Urinary bladder (tissue), 4 donors: ENCODE measurements around the gene ZNF528. TPM values are rescaled to one million over a fixed set of nuclear protein-coding genes. Genes with fewer than 3 reads are reported as not detected.

Experiments
- DNase-seq: peaks from one replicate; pipeline ENCODE4 v3.0.0-alpha.2; 2015; ENCODE audit errors: extremely low spot score
- H3K27ac ChIP-seq: one replicate; pipeline ENCODE4 v1.5.1; 2013; ENCODE audit warnings: low read depth, mild to moderate bottlenecking, moderate library complexity
- H3K36me3 ChIP-seq: one replicate; pipeline ENCODE4 v1.6.1; 2013; ENCODE audit warnings: mild to moderate bottlenecking, moderate library complexity; ENCODE audit not compliant: insufficient read depth
- H3K4me1 ChIP-seq: one replicate; pipeline ENCODE4 v1.6.1; 2013; ENCODE audit warnings: mild to moderate bottlenecking, moderate library complexity; ENCODE audit not compliant: insufficient read depth
- H3K4me3 ChIP-seq: one replicate; pipeline ENCODE4 v1.5.1; 2013; ENCODE audit warnings: low read depth, low read length
- WGBS: extraction: QIAGEN DNeasy Blood & Tissue Kit; methylation state at CpG from one replicate; pipeline ENCODE4 v1.1.7; 2013; 5-methylcytosine and 5-hydroxymethylcytosine counted together
- polyA plus RNA-seq: library from polyadenylated mRNA; stranded (reverse); fragments of 200-250 nt; gene quantifications from one replicate; pipeline ENCODE4 v1.2.3, GENCODE V29; 2013
- total RNA-seq: library from RNA; depleted of rRNA; stranded (reverse); fragments of >200 nt; gene quantifications from one replicate; pipeline ENCODE4 v1.2.3, GENCODE V29; 2014
- donor health status: healthy with polysubstance abuse.
- donor health status: healthy.

Gene ZNF528
- total RNA-seq, result 46.7 TPM
- polyA plus RNA-seq, result 12.1 TPM

DNA sequence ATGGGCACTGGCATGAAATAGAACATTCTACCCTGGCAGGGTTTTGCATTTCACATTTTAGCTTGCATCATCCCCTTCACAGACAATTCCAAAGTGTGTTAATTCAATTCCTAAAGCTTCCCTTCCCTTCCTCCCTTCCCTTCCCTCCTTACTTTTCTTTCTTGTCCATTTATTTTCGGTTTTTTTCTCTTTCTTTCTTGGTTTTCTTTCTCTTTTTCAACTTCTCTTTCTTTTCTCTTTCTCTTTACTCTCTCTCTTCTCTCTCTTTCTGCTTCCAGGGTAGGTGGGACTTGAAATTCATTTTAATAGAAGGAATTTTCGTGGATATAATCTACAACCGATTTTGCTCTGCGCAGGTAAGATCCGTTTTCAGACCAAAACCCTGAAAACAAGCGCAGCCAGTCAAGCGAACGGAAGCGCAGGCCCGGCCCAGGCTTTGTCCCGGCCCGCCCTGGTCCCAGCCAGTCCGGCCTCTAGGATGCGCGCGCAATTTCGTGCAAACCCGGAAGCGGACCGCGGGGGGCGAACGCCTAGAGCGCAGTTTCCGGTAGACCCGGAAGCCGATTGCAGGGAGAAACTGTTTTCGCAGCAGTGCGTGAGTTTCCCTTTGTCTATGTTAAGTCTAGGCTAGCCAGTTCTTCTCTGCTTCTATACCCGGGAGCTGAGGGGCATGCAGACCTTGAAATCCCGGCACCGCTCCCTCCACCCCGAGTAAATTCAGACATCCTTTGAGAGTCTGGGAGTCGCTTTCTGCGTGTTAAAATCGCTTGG lies at the start of gene ZNF528:
Gene ZNF528 (plus strand): TSS at position 540 of the 771 bp plus-strand sequence. CDS start 4,165 bp downstream, outside the sequence.
- Histone ChIP-seq H3K4me3 (peak within 1 kb of the TSS; percentile 78), H3K4me1 (no peaks in the 10 kb centered on the region), H3K36me3 (peaks cover 12% of the 10 kb centered on the region), H3K27ac (peak within 1 kb of the TSS; percentile 39)
- peak; percentile 92 for DNase-seq
- WGBS, result under 1% methylated on average over 36 of the region's 36 CpGs

DNA sequence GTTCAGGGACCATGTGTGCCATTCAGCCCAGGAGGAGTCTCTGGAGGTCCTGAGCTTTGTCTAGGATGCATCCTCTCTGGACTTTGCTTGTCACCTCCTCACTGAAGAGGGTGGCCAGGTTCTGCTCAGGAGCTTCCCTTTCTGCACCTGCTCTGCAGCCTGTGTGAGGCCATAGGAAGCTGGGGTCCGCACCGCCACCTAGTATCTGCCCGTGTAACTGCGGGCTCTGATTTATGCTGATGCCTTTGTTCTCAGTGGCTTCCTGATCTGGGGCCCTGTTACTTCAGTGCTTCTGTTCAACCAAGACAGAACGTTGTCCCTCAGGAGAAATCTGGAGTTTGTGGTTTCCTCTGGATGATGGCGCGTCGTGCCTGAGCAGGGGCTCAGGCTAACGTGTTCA lies 46.1 kb upstream of the ZNF528 start:
- H3K36me3 ChIP-seq, result no peaks in the 10 kb centered on the region
- H3K4me3 ChIP-seq, result no peak overlapping the region
- no peak overlapping the region for H3K27ac ChIP-seq
- 73% methylated on average over 9 of the region's 9 CpGs for WGBS
- no peak for DNase-seq
- H3K4me1 ChIP-seq, result no peaks in the 10 kb centered on the region

DNA sequence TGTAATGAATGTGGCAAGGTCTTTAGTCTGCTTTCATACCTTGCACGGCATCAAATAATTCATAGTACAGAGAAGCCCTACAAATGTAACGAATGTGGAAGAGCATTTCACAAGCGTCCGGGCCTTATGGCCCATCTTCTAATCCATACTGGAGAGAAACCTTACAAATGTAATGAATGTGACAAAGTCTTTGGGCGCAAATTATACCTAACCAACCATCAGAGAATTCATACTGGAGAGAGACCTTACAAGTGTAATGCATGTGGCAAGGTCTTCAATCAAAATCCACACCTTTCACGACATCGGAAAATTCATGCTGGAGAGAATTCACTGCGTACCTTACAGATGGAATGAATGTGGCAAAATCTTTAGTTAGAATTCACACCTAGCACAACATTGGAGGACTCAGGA lies 31.2 kb upstream of the ZNF528 start:
- Histone ChIP-seq H3K36me3 (peaks cover 1% of the 10 kb centered on the region), H3K4me3 (no peak overlapping the region), H3K27ac (no peak overlapping the region), H3K4me1 (no peaks in the 10 kb centered on the region)
- DNase-seq, result no peak
- WGBS, result 99% methylated on average over 8 of the region's 8 CpGs

DNA sequence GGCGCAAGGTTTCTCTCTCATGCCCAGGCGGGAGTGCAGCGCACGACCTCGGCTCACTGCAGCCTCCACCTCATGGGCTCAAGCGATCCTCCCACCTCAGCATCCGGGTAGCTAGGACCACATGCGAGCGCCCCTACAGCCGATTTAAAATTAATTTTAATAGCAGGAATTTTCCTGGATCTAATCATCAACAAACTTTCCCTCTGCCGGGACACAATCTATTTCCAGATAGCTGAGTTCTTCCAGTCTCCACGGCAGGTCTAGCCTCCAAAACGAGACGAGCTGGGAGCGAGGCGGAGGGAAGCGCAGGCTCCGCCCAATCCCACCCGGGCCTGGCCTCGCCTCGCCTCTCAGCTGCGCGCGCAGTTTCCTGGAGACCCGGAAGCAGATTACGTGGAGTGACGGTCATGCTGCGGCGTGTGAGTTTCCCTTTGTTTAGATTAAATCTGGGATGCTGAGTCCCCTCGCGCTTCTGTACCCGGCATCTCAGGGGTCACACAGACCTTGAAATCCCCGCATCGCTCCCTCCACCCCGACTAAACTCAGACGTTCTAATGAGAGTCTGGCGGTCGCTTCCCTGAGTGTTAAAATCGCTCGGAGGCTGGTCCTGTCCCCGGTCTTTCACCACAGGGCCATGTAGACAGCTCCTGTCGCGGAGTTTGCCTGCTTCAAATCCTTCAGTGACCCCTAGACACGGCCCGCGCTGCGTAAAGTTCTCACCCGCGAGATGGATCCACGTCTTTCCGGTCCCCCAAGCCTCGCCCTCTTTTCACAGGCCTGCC lies 27.9 kb upstream of the ZNF528 start, which contains the start of gene ZNF880:
Gene ZNF880 (plus strand): TSS at position 365 of the 782 bp plus-strand sequence. CDS start 43 bp downstream, at position 408.
- H3K27ac ChIP-seq, result peak within 1 kb of the TSS; percentile 87
- WGBS, result 1% methylated on average over 52 of the region's 52 CpGs
- H3K36me3 ChIP-seq, result peaks cover 14% of the 10 kb centered on the region
- H3K4me1 ChIP-seq, result no peaks in the 10 kb centered on the region
- DNase-seq, result peak; percentile 92
- peak within 1 kb of the TSS; percentile 58 for H3K4me3 ChIP-seq

DNA sequence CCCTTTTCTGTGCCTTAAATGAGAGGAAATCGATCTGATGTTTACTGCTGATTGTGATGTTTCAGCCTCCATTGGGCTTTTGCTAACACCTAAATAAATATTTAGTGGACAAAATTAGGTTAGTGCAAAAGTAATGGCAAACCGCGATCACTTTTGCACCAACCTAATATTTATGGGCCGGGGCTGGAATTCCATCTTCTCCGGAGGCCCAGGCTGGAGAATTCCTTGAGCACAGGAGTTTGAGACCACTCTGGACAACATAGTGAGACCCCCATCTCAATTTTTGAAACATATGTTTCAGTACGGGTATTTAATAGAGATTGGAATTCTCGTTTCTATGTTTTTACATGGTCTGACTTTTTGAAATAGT lies 27.3 kb upstream of the ZNF528 start:
- Histone ChIP-seq H3K27ac (peak overlapping the region; percentile 87), H3K4me1 (no peaks in the 10 kb centered on the region), H3K36me3 (peaks cover 14% of the 10 kb centered on the region), H3K4me3 (peak overlapping the region; percentile 58)
- no peak for DNase-seq
- 28% methylated on average over 7 of the region's 7 CpGs for WGBS

- no peak overlapping the region for H3K4me3 ChIP-seq
- WGBS, result 67% methylated on average over 1 of the region's 1 CpG
- H3K4me1 ChIP-seq, result no peaks in the 10 kb centered on the region
- no peak for DNase-seq
- no peaks in the 10 kb centered on the region for H3K36me3 ChIP-seq
- H3K27ac ChIP-seq, result no peak overlapping the region
Measured at GRCh38 chr19:52391135-52391534, 6.5 kb upstream of the ZNF528 start.

DNA sequence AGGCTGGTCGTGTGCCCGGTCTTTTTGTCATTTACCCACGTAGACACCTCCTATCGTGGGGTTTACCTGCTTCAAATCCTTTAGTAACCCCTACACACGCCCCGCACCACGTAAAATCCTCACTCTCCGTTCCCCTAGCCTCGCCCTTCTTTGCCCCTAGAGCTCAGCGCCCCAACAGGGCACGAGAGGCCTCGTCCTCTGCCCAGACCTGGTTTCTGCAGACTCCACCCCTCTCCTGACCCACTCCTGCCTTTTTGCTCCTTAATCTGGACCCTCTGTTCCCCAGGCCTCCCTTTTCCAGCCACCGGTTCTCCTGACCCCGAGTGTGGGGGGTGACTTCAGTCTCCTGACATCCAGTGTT lies 412 bp downstream of the ZNF528 start:
- no peak overlapping the region for H3K27ac ChIP-seq
- 2% methylated on average over 14 of the region's 14 CpGs for WGBS
- H3K4me1 ChIP-seq, result no peaks in the 10 kb centered on the region
- peaks cover 13% of the 10 kb centered on the region for H3K36me3 ChIP-seq
- no peak for DNase-seq
- peak overlapping the region; percentile 78 for H3K4me3 ChIP-seq

- Histone ChIP-seq H3K27ac (no peak overlapping the region), H3K4me1 (no peaks in the 10 kb centered on the region), H3K4me3 (no peak overlapping the region), H3K36me3 (peaks cover 34% of the 10 kb centered on the region)
- WGBS, result 90% methylated on average over 6 of the region's 6 CpGs
- no peak for DNase-seq
Measured at GRCh38 chr19:52410276-52410675, 12.6 kb downstream of the ZNF528 start.

- WGBS, result 98% methylated on average over 5 of the region's 5 CpGs
- Histone ChIP-seq H3K36me3 (peaks cover 9% of the 10 kb centered on the region), H3K4me3 (no peak overlapping the region), H3K27ac (no peak overlapping the region), H3K4me1 (no peaks in the 10 kb centered on the region)
- DNase-seq, result no peak
Measured at GRCh38 chr19:52415711-52416110, 18.1 kb downstream of the ZNF528 start.

- no peaks in the 10 kb centered on the region for H3K36me3 ChIP-seq
- no peak for DNase-seq
- WGBS, result 65% methylated on average over 27 of the region's 27 CpGs
- no peak within 1 kb of the TSS for H3K4me3 ChIP-seq
- no peak within 1 kb of the TSS for H3K27ac ChIP-seq
- no peaks in the 10 kb centered on the region for H3K4me1 ChIP-seq
Measured at GRCh38 chr19:52428937-52429336, 31.3 kb downstream of the ZNF528 start, which contains the start of gene ZNF534. ZNF534 (plus strand) TSS chr19:52429148; CDS start chr19:52431475, 2,327 bp downstream.

DNA sequence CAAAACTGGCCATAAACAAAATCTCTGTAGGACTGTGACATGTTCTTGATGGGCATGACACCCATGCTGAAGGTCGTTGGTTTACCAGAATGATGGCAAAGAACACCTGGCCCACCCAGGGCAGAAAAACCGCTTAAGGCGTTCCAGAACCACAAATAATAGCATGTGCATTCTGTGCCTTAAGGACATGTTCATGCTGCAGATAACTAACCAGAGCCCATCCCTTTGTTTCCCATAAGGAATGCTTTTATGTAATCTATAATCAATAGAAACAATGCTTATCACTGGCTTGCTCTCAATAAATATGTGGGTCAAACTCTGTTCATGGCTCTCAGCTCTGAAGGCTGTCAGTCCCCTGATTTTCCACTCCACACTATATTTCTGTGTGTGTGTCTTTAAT lies 44.5 kb downstream of the ZNF528 start:
- no peaks in the 10 kb centered on the region for H3K4me1 ChIP-seq
- no peaks in the 10 kb centered on the region for H3K36me3 ChIP-seq
- H3K27ac ChIP-seq, result no peak overlapping the region
- WGBS, result 81% methylated on average over 3 of the region's 3 CpGs
- DNase-seq, result no peak
- no peak overlapping the region for H3K4me3 ChIP-seq

GRCh38 chr19:52444506-52444905 lies 46.9 kb downstream of the ZNF528 start:
- Histone ChIP-seq H3K4me1 (no peaks in the 10 kb centered on the region), H3K36me3 (no peaks in the 10 kb centered on the region), H3K4me3 (no peak overlapping the region), H3K27ac (no peak overlapping the region)
- DNase-seq, result no peak
- WGBS, result 41% methylated on average over 2 of the region's 2 CpGs

- H3K36me3 ChIP-seq, result no peaks in the 10 kb centered on the region
- H3K27ac ChIP-seq, result no peak overlapping the region
- WGBS, result 26% methylated on average over 41 of the region's 41 CpGs
- no peak for DNase-seq
- no peaks in the 10 kb centered on the region for H3K4me1 ChIP-seq
- H3K4me3 ChIP-seq, result no peak overlapping the region
Measured at GRCh38 chr19:52451241-52451640, 53.6 kb downstream of the ZNF528 start.
